HG03442 (cell line): Measurements from ENCODE around the gene CLEC4M.
"Not testable (repeated sequence)": the region's sequence is repeated elsewhere in the genome, so short reads cannot be mapped to it uniquely, and the experiment has no call there.

Experiments
- ATAC-seq: cut with Tn5 transposase; IDR thresholded peaks from one replicate; pipeline ENCODE4 v1.9.1; 2021; ENCODE audit warnings: mild to moderate bottlenecking, moderate library complexity; ENCODE audit not compliant: unreplicated experiment

The CLEC4M gene

GRCh38 chr19:7740682-7741054 is 22.4 kb upstream of the CLEC4M start:
- no peak for ATAC-seq

DNA sequence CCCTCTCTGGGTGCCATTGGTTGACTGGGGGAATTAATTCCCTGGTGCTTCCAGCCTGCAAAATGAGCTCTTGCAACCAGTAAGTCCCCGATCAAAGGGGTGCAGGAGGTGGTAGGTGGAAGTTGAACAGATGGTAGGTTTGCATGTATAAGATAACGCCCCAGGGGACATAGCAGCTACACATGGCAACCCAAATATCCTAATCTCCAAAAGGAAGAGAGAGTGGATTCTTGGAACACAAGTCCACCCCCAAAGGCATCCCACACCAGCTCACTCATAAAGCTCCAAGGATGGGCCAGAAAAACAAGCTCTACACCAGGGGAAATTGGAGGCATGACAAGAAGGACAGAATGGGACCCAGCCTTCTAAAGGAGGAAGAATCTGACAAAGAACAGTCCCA is 20.5 kb upstream of the CLEC4M start:
- no peak for ATAC-seq

DNA sequence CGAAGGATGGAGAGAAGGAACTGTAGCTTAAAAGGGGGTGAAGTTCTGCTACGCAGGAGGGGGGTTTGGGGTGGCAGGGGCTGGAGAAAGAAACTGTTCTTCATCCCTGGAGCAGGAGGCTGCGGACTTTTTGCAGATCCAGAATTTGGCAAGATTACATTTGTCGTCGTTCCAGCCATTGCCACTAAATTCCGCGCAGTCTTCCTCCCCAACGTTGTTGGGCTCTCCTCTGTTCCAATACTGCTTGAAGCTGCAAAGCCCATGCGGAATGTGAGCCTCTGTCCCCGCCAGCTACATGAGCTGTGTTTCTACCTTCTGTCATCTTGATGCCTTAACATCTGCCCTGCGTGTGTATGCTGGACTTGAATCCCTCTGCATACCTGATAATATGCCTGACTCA is 20.1 kb upstream of the CLEC4M start:
- no peak for ATAC-seq

DNA sequence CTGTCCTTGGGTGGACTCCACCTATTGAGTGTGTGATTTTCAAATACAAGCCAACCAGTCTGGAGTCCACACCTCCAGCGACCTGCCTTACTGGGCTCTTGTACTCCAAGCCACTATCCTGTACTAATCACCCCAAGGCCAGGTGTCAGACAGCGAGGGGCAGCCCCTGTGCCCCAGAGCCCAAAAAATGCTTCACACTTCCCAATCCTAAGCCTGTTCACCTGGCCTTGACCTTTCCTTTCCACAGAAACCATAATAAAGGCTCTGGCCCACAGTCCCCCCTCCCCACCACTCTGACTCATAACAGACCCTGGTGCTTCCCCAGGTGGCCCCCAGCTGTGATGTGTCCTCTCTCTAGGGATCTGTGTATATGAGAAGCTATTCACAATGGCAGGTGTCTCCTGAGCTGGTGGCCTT is 19.6 kb upstream of the CLEC4M start:
- peak; percentile 50 for ATAC-seq

GRCh38 chr19:7744199-7744786 is 18.8 kb upstream of the CLEC4M start:
- no peak for ATAC-seq

- no peak for ATAC-seq
Observed at GRCh38 chr19:7744871-7745650, 18.0 kb upstream of the CLEC4M start.

GRCh38 chr19:7746306-7746705 is 16.7 kb upstream of the CLEC4M start:
- ATAC-seq, result not testable (repeated sequence)

GRCh38 chr19:7746903-7747884 is 15.8 kb upstream of the CLEC4M start, which contains the start of gene CD209:
CD209 (minus strand) TSS chr19:7747534; CDS start chr19:7747511, 23 bp downstream.
- ATAC-seq, result no peak

DNA sequence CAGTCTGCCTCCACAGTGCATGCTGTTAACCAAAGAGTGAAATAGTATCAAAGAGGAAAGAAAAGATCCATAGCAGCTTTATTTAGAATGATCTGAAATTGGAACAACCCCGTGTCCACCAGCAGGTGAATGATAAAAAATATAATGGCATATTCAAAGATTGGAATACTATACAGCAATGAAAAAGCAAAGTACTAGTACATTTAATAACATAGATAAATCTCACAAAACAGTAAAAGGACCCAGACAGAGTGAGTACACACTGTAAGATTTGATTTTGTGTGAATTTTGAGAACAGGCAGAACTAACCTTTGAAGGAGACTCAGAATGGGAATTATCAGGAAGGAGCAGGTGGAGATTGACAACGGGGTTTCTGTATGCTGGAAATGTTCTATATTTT is 14.9 kb upstream of the CLEC4M start:
- ATAC-seq, result no peak

- ATAC-seq, result no peak
Observed at GRCh38 chr19:7748756-7749155, 14.3 kb upstream of the CLEC4M start.

DNA sequence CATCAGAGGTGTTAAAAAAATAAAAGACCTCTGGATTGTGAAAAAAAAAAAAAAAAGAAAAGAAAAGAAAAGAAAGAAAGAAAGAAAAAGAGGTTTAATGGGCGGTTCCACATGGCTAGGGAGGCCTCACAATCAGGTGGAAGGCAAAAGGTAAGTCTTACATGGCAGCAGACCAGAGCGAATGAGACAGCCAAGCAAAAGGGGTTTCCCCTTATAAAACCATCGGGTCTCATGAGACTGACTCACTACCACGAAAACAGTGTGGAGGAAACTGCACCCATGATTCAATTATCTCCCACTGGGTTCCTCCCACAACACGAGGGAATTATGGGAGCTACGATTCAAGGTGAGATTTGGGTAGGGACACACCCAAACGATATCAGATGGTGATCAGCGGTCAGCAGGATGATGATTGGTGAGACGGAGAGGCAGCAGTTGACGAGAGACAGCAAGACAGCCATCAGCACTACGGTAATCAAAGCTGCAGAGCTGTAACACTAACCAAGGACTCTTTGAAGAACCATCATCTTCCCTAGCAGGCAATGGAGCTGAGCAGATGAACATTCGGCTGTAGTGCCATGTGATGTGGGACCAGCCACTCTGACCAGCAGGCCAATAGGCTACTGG is 11.8 kb upstream of the CLEC4M start:
- no peak for ATAC-seq

DNA sequence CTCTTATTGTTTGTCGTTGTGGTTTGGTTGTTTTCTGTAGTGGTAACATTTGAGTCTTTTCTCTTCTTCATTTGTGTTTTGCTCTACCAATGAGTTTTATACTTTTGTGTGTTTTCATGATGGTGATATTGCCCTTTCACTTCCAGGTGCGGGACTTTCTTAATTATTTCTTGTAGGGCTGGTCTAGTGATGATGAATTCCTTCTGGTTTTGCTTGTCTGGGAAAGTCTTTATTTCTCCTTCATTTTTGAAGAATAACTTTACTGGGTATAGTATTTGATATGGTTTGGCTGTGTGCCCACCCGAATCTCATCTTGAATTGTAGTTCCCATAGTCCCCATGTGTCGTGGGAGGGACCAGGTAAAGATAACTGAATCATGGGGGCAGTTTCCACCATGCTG is 6.8 kb upstream of the CLEC4M start:
- no peak for ATAC-seq

DNA sequence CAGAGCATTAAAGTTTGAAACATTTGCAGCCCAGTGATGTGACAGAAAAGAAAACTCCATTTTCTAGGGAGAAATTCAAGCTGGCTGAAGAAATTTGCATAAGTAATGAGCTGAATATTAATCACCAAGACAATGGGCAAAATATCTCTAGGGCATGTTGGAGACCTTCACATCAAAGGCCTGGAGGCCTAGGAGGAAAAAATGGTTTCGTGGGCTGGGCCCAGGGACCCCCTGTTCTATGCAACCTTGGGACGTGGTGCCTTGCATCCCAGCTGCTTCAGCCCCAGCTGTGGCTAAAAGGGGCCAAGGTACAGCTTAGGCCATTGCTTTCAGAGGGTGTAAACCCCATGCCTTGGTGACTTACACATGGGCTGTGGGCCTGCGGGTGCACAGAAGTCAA is 5.7 kb upstream of the CLEC4M start:
- no peak for ATAC-seq

- ATAC-seq, result no peak
Observed at GRCh38 chr19:7759156-7759555, 3.9 kb upstream of the CLEC4M start.

GRCh38 chr19:7763696-7764095 is 653 bp downstream of the CLEC4M start:
- no peak for ATAC-seq

GRCh38 chr19:7764157-7764556 is 1.1 kb downstream of the CLEC4M start:
- not testable (repeated sequence) for ATAC-seq

DNA sequence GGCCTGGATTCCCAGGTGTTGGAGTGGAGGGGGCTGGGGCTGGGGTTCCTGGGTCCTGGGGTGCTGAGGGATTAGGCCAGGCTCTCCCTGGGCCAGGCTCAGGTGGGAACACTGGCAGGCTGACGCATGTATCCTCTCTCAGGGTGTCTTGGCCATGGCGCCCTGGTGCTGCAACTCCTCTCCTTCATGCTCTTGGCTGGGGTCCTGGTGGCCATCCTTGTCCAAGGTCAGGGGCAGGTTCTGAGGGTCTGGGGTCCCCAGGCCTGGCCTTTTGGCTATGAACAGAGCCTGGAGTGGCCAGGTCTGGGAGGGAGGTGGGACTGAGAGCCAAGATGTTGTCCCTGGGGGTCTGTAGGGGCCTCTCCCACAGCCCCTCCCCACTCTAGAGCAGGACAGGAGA is 2.0 kb downstream of the CLEC4M start:
- ATAC-seq, result not testable (repeated sequence)

- ATAC-seq, result no peak
Observed at GRCh38 chr19:7766535-7766934, 3.5 kb downstream of the CLEC4M start.

DNA sequence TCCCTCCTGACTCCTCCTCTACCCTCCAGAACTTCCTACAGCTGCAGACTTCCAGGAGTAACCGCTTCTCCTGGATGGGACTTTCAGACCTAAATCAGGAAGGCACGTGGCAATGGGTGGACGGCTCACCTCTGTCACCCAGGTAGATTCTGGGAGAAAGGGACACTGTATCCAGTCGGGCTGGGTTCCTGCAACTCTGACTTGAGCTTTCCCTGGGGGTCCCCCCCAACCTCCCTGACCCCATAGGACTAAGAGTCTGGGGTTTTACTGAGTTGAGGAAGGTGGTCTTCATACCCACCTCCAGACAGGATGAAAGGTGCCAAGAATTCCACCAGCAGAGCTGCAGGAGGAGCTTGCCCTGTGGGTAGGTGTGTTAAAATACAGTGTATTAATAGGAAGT is 4.4 kb downstream of the CLEC4M start:
- ATAC-seq, result no peak

GRCh38 chr19:7769171-7769570 is 6.1 kb downstream of the CLEC4M start:
- ATAC-seq, result no peak

GRCh38 chr19:7771072-7771471 is 8.0 kb downstream of the CLEC4M start:
- no peak for ATAC-seq
